ENCODE results near the gene EHHADH.

DNA sequence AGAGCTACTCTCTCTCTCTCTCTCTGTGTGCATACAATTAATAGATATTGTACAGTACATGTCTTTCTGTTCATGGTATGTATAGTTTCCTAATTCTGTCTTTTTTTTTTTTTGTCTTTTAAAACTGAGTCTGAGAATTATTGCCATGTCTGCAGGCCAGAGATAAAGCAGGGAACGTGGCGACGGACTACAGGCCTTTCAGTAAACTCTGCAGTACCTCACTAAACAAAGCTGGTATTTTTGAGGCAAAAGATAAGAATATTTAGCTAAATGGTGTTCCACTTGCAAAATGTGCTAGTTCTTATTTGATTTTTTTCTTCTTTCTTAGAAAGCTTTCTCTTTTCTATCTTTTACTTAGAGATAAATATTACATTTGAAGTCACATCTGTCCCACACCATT is 44.0 kb upstream of the EHHADH start:
- TF ChIP-seq POLR2A (IDR thresholded peaks at IDR 0.05; ENCODE audit: low read depth, low read length): no peak
- no peak for TF ChIP-seq POLR2AphosphoS5 (IDR thresholded peaks at IDR 0.05; ENCODE audit: low read depth, low read length)

Data from GM12892 (cell line).